PC-9 (cell line): ENCODE data around the gene PPP1R27.

Experiments
- EZH2 ChIP-seq: fragments of 200-600 bp; sonication (generic); IDR thresholded peaks from 2 replicates; pipeline ENCODE4 v1.8.0; 2017; ENCODE audit warnings: antibody characterized with exemption, low read depth
- TF ChIP-seq, protein P1 (sequence below): fragments of 200-600 bp; sonication (generic); conservative IDR thresholded peaks from 2 replicates; pipeline ENCODE4 v1.6.1; 2017; ENCODE audit warnings: mixed run types, antibody characterized with exemption, mild to moderate bottlenecking, moderate library complexity

- TF ChIP-seq, protein P1, sequence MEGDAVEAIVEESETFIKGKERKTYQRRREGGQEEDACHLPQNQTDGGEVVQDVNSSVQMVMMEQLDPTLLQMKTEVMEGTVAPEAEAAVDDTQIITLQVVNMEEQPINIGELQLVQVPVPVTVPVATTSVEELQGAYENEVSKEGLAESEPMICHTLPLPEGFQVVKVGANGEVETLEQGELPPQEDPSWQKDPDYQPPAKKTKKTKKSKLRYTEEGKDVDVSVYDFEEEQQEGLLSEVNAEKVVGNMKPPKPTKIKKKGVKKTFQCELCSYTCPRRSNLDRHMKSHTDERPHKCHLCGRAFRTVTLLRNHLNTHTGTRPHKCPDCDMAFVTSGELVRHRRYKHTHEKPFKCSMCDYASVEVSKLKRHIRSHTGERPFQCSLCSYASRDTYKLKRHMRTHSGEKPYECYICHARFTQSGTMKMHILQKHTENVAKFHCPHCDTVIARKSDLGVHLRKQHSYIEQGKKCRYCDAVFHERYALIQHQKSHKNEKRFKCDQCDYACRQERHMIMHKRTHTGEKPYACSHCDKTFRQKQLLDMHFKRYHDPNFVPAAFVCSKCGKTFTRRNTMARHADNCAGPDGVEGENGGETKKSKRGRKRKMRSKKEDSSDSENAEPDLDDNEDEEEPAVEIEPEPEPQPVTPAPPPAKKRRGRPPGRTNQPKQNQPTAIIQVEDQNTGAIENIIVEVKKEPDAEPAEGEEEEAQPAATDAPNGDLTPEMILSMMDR: no peak
- TF ChIP-seq EZH2: no peak
These were observed 9.0 kb upstream of the PPP1R27 start for GRCh38 chr17:81843713-81844326.
